Thyroid gland (tissue), 4 donors: ENCODE results near the gene HOXD12. TPM values are rescaled to one million over a fixed set of nuclear protein-coding genes. Genes with fewer than 3 reads are reported as not detected.

ENCODE experiments used
- DNase-seq, 2 donors: peaks; one replicate each; pipeline ENCODE4 v3.0.0-alpha.2; 2019
- H3K27ac ChIP-seq, 3 donors: fragments of 200-600 bp; sonication (generic); 1 replicate in 2 of 3; 2 replicates in 1 of 3; pipeline ENCODE4 v1.5.1; 2016 to 2019; ENCODE audit warnings: mild to moderate bottlenecking in 1 of 3, moderate library complexity in 1 of 3
- H3K27me3 ChIP-seq: fragments of 200-600 bp; sonication (generic); one replicate; pipeline ENCODE4 v1.5.1; 2019
- H3K36me3 ChIP-seq, 2 donors: fragments of 200-600 bp; sonication (generic); one replicate each; pipeline ENCODE4 v1.5.1; 2016 to 2019
- H3K4me1 ChIP-seq, 2 donors: fragments of 200-600 bp; sonication (generic); one replicate each; pipeline ENCODE4 v1.5.1; 2017 to 2019
- H3K4me3 ChIP-seq, 3 donors: fragments of 200-600 bp; sonication (generic); replicated peaks in 1 of 3; 1 replicate in 2 of 3; 2 replicates in 1 of 3; pipeline ENCODE4 v1.5.1; 2016; ENCODE audit warnings: mild to moderate bottlenecking in 1 of 3
- H3K9me3 ChIP-seq: fragments of 200-600 bp; sonication (generic); one replicate; pipeline ENCODE4 v1.5.1; 2017
- CTCF ChIP-seq, 6 experiments: fragments of 200-600 bp in 3 of 6; fragments of 450-650 bp in 3 of 6; sonication (generic) in 3 of 6; IDR thresholded peaks; one replicate each; pipeline ENCODE4 v1.5.1; 2016 to 2019; ENCODE audit warnings: antibody characterized with exemption in 6 of 6, mild to moderate bottlenecking in 2 of 6, inconsistent platforms in 1 of 6, moderate library complexity in 1 of 6
- POLR2A ChIP-seq, 2 donors: fragments of 450-650 bp; IDR thresholded peaks; one replicate each; pipeline ENCODE4 v1.6.1; 2017; ENCODE audit warnings: antibody characterized with exemption in 2 of 2, mild to moderate bottlenecking in 2 of 2, moderate library complexity in 1 of 2
- WGBS, 2 donors: methylation state at CpG; one replicate each; pipeline ENCODE4 v1.1.5; 2017; 5-methylcytosine and 5-hydroxymethylcytosine counted together
- intact Hi-C: fragments of 100-400 bp; cut with DNase I; formaldehyde crosslinking; loops from one replicate; pipeline ENCODE4 v1.15.1; 2023
- total RNA-seq, 4 donors: library from RNA; depleted of rRNA; stranded (reverse); fragments of >200 nt; gene quantifications; one replicate each; pipeline ENCODE4 v1.2.3, GENCODE V29; 2016

Gene HOXD12
- total RNA-seq, 4 donors from 2014 or later, result not detected

- peaks cover 43% of the 10 kb centered on the region for H3K27me3 ChIP-seq
- WGBS, 2 donors, result 34 to 43% methylated on average over 6 of the region's 6 CpGs
- no peaks in the 10 kb centered on the region for H3K36me3 ChIP-seq
- no peak overlapping the region for H3K4me3 ChIP-seq
- DNase-seq, result no peak
- no peak for TF ChIP-seq POLR2A (IDR thresholded peaks at IDR 0.05)
- TF ChIP-seq CTCF (IDR thresholded peaks at IDR 0.05), result no peak
- no peak overlapping the region for H3K27ac ChIP-seq
- H3K9me3 ChIP-seq, result no peaks in the 10 kb centered on the region
- intact Hi-C loops, result no loop called here
- H3K4me1 ChIP-seq, result no peaks in the 10 kb centered on the region
These were observed 46.5 kb downstream of the HOXD12 start for GRCh38 chr2:176146101-176146500.

GRCh38 chr2:176146645-176147044, 47.0 kb downstream of the HOXD12 start:
- Histone ChIP-seq H3K4me1 (peaks cover 0 to 3% of the 10 kb centered on the region in 2 donors), H3K36me3 (no peaks in the 10 kb centered on the region), H3K9me3 (no peaks in the 10 kb centered on the region), H3K27ac (no peak overlapping the region), H3K27me3 (peaks cover 43% of the 10 kb centered on the region), H3K4me3 (no peak overlapping the region)
- TF ChIP-seq CTCF (IDR thresholded peaks at IDR 0.05) (no peak), POLR2A (IDR thresholded peaks at IDR 0.05) (no peak)
- intact Hi-C loops, result no loop called here
- DNase-seq, result no peak

- Histone ChIP-seq H3K27me3 (peaks cover 48% of the 10 kb centered on the region), H3K27ac (no peak overlapping the region)
- intact Hi-C loops, result no loop called here
These were observed 47.7 kb downstream of the HOXD12 start for GRCh38 chr2:176147210-176147799.

GRCh38 chr2:176147800-176148496, 48.4 kb downstream of the HOXD12 start:
- intact Hi-C loops, result no loop called here
- H3K4me3 ChIP-seq, result no peak overlapping the region
- H3K27me3 ChIP-seq, result peaks cover 54% of the 10 kb centered on the region
- no peaks in the 10 kb centered on the region for H3K9me3 ChIP-seq
- WGBS, 2 donors, result 20 to 35% methylated on average over 24 to 30 of the region's 31 CpGs
- H3K27ac ChIP-seq, result no peak overlapping the region
- TF ChIP-seq CTCF (IDR thresholded peaks at IDR 0.05) (no peak), POLR2A (IDR thresholded peaks at IDR 0.05) (no peak)
- peaks cover 0 to 5% of the 10 kb centered on the region in 2 donors for H3K4me1 ChIP-seq
- DNase-seq, result no peak
- no peaks in the 10 kb centered on the region for H3K36me3 ChIP-seq

More at GRCh38 chr2:176147210-176147799, 47.7 kb downstream of the HOXD12 start:
- Histone ChIP-seq H3K4me1 (peaks cover 0 to 5% of the 10 kb centered on the region in 2 donors), H3K36me3 (no peaks in the 10 kb centered on the region), H3K9me3 (no peaks in the 10 kb centered on the region), H3K4me3 (no peak overlapping the region)
- TF ChIP-seq POLR2A (IDR thresholded peaks at IDR 0.05), result no peak
- TF ChIP-seq CTCF (IDR thresholded peaks at IDR 0.05), result no peak
- 22 to 35% methylated on average over 30 to 32 of the region's 32 CpGs for WGBS, 2 donors
- DNase-seq, result no peak

- H3K27me3 ChIP-seq, result peaks cover 61% of the 10 kb centered on the region
- WGBS, 2 donors, result 34 to 36% methylated on average over 9 to 11 of the region's 11 CpGs
These were observed 49.3 kb downstream of the HOXD12 start for GRCh38 chr2:176148751-176149421.

More at GRCh38 chr2:176148751-176149421, 49.3 kb downstream of the HOXD12 start:
- TF ChIP-seq POLR2A (IDR thresholded peaks at IDR 0.05) (no peak), CTCF (IDR thresholded peaks at IDR 0.05) (no peak)
- no peaks in the 10 kb centered on the region for H3K9me3 ChIP-seq
- no peak overlapping the region for H3K27ac ChIP-seq
- intact Hi-C loops, result no loop called here
- no peak for DNase-seq
- no peaks in the 10 kb centered on the region for H3K36me3 ChIP-seq
- peaks cover 0 to 5% of the 10 kb centered on the region in 2 donors for H3K4me1 ChIP-seq
- H3K4me3 ChIP-seq, result no peak overlapping the region
